ENCODE results near the gene PABPC1L2B.
"Not testable (repeated sequence)": the region's sequence is repeated elsewhere in the genome, so short reads cannot be mapped to it uniquely, and the experiment has no call there.

PABPC1L2B gene

DNA sequence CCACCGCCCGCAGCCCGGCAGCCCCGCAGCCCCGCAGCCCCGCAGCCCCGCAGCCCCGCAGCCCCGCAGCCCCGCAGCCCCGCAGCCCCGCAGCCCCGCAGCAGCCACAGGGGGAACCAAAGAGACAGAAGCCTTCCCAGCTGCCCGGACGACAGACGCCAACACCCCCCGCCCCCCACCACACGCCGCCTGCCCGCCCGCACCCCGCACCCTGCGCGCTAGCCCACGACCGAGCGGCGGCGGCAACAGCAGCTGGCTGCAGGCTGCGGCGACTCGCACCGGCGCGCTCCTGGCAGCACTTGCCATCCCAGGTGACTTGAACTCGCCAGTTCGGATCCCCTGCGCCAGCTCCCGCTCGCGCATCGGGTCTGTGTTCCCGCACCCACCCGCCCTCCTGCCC is at the start of gene PABPC1L2B:
Gene PABPC1L2B (plus strand): TSS at position 207 of the 400 bp plus-strand sequence. CDS start 704 bp downstream, outside the sequence.
- not testable (repeated sequence) for DNase-seq

DNA sequence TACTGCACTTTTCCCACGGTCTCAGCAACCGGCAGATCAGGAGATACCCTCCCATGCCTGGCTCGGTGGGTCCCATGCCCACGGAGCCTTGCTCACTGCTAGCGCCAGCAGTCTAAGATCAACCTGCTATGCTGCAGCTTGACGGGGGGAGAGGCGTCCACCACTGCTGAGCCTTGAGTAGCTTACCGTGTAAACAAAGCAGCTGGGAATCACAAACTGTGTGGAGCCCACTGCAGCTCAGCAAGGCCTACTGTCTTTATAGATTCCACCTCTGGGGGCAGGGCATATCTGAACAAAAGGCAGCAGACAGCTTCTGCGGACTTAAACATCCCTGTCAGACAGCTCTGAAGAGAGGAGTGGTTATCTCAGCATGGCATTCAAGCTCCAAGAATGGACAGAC is 42.8 kb upstream of the PABPC1L2B start:
- not testable (repeated sequence) for DNase-seq

DNA sequence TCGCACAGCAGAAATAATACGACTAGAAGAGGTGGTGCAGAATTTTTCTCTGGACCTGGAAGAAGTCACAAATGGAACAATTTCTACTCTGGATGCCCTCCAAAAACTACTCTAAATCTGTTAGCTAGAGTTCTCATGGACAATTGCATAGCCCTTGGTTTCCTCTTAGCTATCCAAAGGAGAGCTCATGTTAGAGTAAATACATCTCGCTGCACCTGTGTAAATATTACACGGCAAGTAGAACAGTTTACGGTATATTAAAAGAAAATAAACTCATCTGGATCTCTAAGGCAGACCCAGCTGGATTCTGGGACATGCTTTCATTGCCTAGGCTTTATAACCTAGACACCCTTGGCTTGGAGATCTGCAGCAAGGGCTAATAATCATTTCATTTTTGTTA is 30.9 kb upstream of the PABPC1L2B start:
- DNase-seq, result not testable (repeated sequence)

DNA sequence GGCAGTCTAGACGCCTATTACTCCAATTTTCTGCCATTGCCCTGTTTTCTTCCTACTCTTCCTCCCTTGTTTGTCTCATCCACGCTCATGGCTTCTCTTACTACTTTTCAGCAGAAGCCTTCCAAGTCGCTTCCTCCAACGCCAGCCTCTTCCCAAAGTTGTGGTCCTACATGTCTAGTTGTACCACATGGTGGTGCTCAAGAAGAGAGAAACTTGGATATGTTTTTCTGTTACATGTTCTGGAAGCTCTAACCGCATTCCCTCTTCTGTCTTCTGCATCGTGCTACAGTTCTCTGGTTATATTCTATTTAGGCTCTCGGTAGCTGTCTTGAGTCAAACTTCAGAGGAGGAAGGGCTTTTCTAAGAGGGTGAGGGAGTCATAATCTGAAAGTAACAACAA is 27.9 kb upstream of the PABPC1L2B start:
- not testable (repeated sequence) for DNase-seq

DNA sequence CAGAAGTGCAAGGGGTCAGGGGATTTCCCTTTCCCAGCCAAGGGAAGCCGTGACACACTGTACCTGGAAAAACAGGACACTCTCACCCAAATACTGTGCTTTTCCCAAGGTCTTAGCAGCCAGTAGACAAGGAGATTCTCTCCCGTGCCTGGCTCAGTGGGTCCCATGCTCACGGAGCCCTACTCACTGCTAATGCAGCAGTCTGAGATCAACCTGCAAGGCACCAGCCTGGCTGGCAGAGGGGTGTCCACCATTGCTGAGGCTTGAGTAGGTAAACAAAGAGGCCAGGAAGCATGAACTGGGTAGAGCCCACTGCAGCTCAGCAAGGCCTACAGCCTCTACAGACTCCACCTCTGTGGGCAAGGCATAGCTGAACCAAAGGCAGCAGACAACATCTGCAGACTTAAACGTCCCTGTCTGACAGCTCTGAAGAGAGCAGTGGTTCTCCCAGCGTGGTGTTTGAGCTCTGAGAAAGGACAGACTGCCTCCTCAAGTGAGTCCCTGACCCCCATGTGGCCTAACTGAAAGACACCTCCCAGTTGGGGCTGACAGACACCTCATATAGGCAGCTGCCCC is 21.8 kb upstream of the PABPC1L2B start:
- not testable (repeated sequence) for DNase-seq

DNA sequence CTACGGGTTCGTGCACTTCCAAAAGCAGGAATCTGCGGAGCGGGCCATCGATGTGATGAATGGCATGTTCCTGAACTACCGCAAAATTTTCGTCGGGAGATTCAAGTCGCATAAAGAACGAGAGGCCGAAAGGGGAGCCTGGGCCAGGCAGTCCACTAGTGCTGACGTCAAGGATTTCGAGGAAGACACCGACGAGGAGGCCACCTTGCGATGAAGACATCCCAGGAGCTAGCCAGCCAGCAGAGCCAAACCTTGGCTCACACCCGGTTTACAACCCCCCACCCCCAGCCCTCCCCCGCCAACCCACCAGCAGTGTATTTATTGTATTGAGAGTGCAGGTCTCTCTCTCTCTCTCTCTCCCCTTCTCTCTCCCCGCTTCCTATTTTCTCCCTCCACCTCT is 1.3 kb downstream of the PABPC1L2B start:
- DNase-seq, result not testable (repeated sequence)

DNA sequence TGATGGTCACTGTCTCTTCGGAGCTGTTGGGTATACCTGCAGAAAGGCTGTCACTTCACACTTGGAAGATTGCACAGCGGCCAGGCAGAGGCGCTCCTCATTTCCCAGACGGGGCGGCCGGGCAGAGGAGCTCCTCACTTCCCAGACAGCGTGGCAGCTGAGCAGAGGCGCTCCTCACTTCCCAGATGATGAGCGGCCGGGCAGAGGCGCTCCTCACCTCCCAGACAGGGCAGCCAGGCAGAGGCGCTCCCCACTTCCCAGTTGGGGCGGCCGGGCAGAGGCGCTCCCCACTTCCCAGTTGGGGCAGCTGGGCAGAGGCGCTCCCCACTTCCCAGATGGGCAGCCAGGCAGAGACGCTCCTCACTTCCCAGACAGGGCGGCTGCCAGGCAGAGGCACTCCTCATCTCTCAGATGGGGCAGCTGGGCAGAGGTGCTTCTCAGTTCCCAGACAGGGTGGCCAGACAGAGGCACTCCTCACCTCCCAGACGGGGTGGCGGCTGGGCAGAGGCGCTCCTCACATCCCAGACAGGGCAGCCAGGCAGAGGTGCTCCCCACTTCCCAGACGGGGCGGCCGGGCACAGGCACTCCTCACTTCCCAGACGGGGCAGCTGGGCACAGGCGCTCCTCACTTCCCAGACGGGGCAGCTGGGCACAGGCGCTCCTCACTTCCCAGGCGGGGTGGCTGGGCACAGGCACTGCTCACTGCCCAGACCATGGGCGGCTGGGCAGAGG is 18.8 kb downstream of the PABPC1L2B start:
- DNase-seq, result no peak

DNA sequence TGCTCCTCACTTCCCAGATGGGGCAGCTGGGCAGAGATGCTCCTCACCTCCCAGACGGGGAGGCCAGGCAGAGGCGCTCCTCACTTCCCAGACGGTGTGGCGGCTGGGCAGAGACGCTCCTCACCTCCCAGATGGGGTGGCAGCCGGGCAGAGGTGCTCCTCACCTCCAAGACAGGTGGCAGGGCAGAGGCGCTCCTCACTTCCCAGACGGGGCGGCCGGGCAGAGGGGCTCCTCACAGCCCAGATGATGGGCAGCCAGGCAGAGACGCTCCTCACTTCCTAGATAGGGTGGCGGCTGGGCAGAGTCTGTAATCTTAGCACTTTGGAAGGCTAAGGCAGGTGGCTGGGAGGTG is 19.3 kb downstream of the PABPC1L2B start:
- not testable (repeated sequence) for DNase-seq

DNA sequence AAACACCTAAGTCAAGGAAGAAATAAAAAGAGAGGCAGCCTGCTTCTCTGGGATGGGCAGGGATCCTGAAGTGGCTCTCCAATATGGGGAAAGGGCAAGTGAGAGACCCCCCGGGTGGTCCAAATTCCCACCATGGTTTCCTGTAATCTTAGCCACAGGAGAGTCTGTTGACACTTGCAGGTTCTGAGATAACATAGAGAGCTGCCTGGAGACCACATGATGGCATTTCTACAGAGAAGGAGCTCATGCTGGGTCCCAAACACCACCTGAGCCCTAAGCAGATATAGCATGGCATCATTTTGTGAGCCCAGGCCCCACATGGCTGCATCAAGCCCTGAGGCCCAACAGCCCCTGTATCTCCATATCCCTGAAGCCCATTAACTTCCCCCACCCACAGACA is 26.1 kb downstream of the PABPC1L2B start:
- no peak for DNase-seq
